Testis (tissue), 3 donors: ENCODE results near the gene GMDS. TPM values are rescaled to one million over a fixed set of nuclear protein-coding genes. Genes with fewer than 3 reads are reported as not detected.

Experiments used
- DNase-seq: peaks from one replicate; pipeline ENCODE4 v3.0.0-alpha.2; 2019
- H3K27ac ChIP-seq, 2 donors: fragments of 200-600 bp; sonication (generic); one replicate each; pipeline ENCODE4 v1.5.1; 2019
- H3K27me3 ChIP-seq: fragments of 200-600 bp; sonication (generic); one replicate; pipeline ENCODE4 v1.5.1; 2019
- H3K36me3 ChIP-seq: fragments of 200-600 bp; sonication (generic); one replicate; pipeline ENCODE4 v1.5.1; 2017; ENCODE audit warnings: low read depth; ENCODE audit errors: missing control alignments
- H3K4me1 ChIP-seq: fragments of 200-600 bp; sonication (generic); one replicate; pipeline ENCODE4 v1.5.1; 2019
- H3K4me3 ChIP-seq, 2 donors: fragments of 200-600 bp; sonication (generic); one replicate each; pipeline ENCODE4 v1.5.1; 2017 to 2019
- H3K9me3 ChIP-seq: fragments of 200-600 bp; sonication (generic); one replicate; pipeline ENCODE4 v1.5.1; 2017
- POLR2A ChIP-seq: fragments of 450-650 bp; IDR thresholded peaks from one replicate; pipeline ENCODE4 v1.6.1; 2017; ENCODE audit warnings: antibody characterized with exemption, mild to moderate bottlenecking, moderate library complexity
- WGBS, 2 donors: methylation state at CpG; one replicate each; pipeline ENCODE4 v1.1.5; 2018; 5-methylcytosine and 5-hydroxymethylcytosine counted together
- intact Hi-C: fragments of 100-400 bp; cut with DNase I; formaldehyde crosslinking; loops from one replicate; pipeline ENCODE4 v1.15.1; 2023; ENCODE audit warnings: low total_unique reads
- polyA plus RNA-seq: library from polyadenylated mRNA; stranded (reverse); fragments of 350-450 nt; fragmentation: Illumina TruSeq; extraction: RNeasy Lipid Tissue Mini Kit (QIAGEN cat#74804); gene quantifications from one replicate; pipeline ENCODE4 v1.2.3, GENCODE V29; 2014; ENCODE audit warnings: low read depth, low replicate concordance; ENCODE audit not compliant: insufficient read depth
- total RNA-seq, 2 donors: library from RNA; depleted of rRNA; stranded (reverse); fragments of >200 nt; gene quantifications; one replicate each; pipeline ENCODE4 v1.2.3, GENCODE V29; 2016
- TF ChIP-seq, protein P1 (sequence below), 3 experiments: fragments of 450-650 bp in 2 of 3; fragments of 200-600 bp in 1 of 3; sonication (generic) in 1 of 3; IDR thresholded peaks; one replicate each; pipeline ENCODE4 v1.5.1; 2016 to 2019; ENCODE audit warnings: antibody characterized with exemption in 3 of 3, mild to moderate bottlenecking in 2 of 3, moderate library complexity in 1 of 3

GMDS gene
- total and polyA plus RNA-seq, 3 donors from 2014 or later: 19.6 to 31.1 (median 22.2) TPM

DNA sequence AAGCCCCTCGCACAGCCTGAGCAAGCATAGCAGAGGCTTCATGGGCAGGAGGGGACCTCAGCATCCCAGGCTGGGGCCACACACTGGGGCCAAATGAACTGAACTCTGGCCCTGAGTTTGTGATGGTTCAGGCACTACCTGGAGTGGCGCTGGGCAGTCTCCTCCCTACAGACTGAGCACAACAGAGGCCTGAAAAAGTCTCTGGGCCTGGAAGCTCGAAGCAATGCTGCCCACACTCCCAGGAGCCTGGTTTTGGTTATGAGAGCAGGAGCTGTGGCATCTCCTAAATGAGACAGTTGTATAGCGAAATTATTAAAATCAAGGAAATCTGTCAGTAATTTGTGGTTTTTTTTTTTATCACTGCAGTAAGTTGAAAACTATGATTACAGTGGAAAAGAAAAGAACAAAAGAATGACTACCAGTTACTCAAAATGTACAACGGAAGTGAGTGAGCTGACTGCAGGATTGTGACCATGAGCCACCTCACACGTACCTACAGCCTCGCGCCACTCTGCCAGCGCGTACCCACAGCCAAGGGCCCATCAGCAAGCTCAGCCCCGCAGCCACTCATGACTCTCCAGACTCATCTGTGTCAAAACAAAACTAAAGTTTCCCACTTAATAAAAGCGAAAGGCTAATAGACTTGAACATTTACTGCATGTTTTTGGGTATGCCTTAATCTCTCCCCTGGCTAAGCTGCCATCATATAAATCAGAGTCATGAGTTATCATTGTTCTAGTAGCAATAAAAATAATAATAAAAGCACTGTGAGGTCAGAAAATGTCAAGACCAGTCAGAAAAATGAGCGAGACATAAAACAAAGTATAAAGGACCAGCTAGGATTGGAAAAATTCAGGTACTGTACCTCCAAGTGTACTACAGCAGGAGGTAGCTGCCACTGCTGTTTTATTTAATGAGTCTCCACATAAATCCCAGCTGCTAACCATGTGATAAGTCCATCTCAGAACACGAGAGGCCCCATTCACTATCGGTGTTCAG is 458.7 kb downstream of the GMDS start:
- no peaks in the 10 kb centered on the region for H3K4me1 ChIP-seq
- no peak overlapping the region for H3K27ac ChIP-seq
- H3K9me3 ChIP-seq: no peaks in the 10 kb centered on the region
- no peaks in the 10 kb centered on the region for H3K36me3 ChIP-seq
- no peak for DNase-seq
- 90 to 91% methylated on average over 15 of the region's 15 CpGs for WGBS, 2 donors
- H3K4me3 ChIP-seq: no peak overlapping the region
- intact Hi-C loops: no loop called here
- TF ChIP-seq, protein P1, sequence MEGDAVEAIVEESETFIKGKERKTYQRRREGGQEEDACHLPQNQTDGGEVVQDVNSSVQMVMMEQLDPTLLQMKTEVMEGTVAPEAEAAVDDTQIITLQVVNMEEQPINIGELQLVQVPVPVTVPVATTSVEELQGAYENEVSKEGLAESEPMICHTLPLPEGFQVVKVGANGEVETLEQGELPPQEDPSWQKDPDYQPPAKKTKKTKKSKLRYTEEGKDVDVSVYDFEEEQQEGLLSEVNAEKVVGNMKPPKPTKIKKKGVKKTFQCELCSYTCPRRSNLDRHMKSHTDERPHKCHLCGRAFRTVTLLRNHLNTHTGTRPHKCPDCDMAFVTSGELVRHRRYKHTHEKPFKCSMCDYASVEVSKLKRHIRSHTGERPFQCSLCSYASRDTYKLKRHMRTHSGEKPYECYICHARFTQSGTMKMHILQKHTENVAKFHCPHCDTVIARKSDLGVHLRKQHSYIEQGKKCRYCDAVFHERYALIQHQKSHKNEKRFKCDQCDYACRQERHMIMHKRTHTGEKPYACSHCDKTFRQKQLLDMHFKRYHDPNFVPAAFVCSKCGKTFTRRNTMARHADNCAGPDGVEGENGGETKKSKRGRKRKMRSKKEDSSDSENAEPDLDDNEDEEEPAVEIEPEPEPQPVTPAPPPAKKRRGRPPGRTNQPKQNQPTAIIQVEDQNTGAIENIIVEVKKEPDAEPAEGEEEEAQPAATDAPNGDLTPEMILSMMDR (IDR thresholded peaks at IDR 0.05): no peak
- no peak for TF ChIP-seq POLR2A
- H3K27me3 ChIP-seq: no peaks in the 10 kb centered on the region

DNA sequence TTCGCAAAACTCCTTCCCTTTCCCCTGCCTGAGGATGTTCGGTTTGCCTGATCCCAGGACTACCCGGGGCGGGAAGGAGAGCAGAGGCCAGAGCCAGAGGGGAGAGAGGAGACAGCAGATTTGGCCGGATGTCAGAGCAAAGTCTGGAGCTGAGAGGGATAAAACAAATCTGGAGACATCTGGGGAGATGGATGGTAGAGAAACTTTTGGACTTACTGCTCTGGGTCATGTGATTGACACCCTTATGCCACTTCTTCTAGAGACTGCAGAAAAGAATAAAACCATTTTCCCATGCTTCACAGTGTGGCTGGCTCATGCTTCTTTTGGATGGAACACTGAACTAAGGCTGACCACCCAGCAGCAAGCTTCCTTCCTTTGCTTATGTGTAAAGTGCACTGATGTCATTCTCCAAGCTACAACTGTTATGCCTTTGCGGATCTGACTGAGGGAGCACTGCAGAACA is 461.0 kb downstream of the GMDS start:
- no peaks in the 10 kb centered on the region for H3K27me3 ChIP-seq
- no peak overlapping the region for H3K27ac ChIP-seq
- 71 to 85% methylated on average over 6 of the region's 6 CpGs for WGBS, 2 donors
- no peaks in the 10 kb centered on the region for H3K4me1 ChIP-seq
- no peak for TF ChIP-seq POLR2A
- TF ChIP-seq, protein P1 (IDR thresholded peaks at IDR 0.05): no peak
- DNase-seq: no peak
- intact Hi-C loops: no loop called here
- H3K9me3 ChIP-seq: no peaks in the 10 kb centered on the region
- no peak overlapping the region for H3K4me3 ChIP-seq
- no peaks in the 10 kb centered on the region for H3K36me3 ChIP-seq

DNA sequence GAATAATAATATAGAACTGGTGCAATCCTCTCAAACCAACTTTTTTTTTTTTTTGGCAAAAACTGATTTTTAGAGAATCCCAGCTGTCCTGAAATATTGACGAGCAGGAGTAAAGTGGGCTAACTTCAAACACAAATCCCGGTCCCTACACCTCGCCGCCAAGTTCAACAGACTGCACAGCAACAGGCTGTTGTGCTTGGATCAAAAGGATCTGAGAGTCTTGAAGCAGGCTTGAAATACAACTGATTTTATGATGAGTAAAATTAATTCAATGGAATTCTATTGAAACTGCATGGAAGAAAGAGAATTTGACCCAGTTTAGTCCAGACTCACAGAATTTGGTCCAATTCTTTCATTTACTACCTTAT is 463.6 kb downstream of the GMDS start:
- Histone ChIP-seq H3K27me3 (no peaks in the 10 kb centered on the region), H3K9me3 (no peaks in the 10 kb centered on the region), H3K4me1 (no peaks in the 10 kb centered on the region), H3K36me3 (no peaks in the 10 kb centered on the region), H3K27ac (no peak overlapping the region), H3K4me3 (no peak overlapping the region)
- TF ChIP-seq, protein P1 (IDR thresholded peaks at IDR 0.05): no peak
- TF ChIP-seq POLR2A: no peak
- intact Hi-C loops: no loop called here
- 98 to 99% methylated on average over 4 of the region's 4 CpGs for WGBS, 2 donors
- no peak for DNase-seq

DNA sequence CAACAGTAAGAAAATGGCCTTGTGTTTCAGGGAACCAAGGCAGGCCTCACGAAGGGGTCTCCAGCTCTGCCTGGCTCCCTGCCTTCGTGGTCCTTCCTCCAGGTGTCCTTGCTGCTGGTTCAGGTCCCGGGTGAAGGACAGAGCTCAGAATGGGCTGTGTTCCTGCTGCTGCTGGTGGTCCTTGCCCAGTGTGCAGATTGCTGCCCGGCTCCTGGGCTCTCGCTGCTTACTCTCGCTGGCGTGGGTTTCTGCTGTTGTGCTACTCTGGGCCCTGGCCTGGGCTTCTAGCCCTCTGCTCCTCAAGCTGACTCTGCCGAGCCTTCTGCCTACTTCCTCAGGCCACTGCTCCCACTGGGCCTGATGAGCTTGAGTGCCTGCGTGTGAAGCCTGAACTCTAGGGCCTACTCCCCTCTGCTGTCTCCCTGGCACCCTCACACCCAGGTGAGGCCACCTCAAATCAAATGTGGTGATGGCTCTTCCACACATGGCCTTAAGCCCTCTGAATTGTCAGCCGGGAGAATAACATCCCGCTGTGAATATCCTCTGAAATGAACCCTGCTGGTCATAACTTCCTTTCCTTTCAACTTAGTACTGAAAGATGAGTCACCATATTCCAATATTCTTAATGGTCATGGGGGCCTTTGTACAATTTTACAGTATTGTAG is 464.1 kb downstream of the GMDS start:
- no peaks in the 10 kb centered on the region for H3K27me3 ChIP-seq
- TF ChIP-seq, protein P1 (IDR thresholded peaks at IDR 0.05): no peak
- no peak for TF ChIP-seq POLR2A
- H3K4me3 ChIP-seq: no peak overlapping the region
- DNase-seq: no peak
- no peaks in the 10 kb centered on the region for H3K9me3 ChIP-seq
- 92 to 98% methylated on average over 10 of the region's 11 CpGs for WGBS, 2 donors
- H3K4me1 ChIP-seq: no peaks in the 10 kb centered on the region
- H3K27ac ChIP-seq: no peak overlapping the region
- no peaks in the 10 kb centered on the region for H3K36me3 ChIP-seq
- intact Hi-C loops: no loop called here
